GM19240 (cell line): ENCODE data around the gene PTPN9.
A peak's percentile ranks its signal among the peaks of the same experiment; 100 is the strongest.
"Not testable (repeated sequence)": the region's sequence is repeated elsewhere in the genome, so short reads cannot be mapped to it uniquely, and the experiment has no call there.

Source experiments
- DNase-seq: peaks from one replicate; pipeline ENCODE4 v3.0.0; 2011; ENCODE audit warnings: low spot score; ENCODE audit not compliant: insufficient read length

The PTPN9 gene

DNA sequence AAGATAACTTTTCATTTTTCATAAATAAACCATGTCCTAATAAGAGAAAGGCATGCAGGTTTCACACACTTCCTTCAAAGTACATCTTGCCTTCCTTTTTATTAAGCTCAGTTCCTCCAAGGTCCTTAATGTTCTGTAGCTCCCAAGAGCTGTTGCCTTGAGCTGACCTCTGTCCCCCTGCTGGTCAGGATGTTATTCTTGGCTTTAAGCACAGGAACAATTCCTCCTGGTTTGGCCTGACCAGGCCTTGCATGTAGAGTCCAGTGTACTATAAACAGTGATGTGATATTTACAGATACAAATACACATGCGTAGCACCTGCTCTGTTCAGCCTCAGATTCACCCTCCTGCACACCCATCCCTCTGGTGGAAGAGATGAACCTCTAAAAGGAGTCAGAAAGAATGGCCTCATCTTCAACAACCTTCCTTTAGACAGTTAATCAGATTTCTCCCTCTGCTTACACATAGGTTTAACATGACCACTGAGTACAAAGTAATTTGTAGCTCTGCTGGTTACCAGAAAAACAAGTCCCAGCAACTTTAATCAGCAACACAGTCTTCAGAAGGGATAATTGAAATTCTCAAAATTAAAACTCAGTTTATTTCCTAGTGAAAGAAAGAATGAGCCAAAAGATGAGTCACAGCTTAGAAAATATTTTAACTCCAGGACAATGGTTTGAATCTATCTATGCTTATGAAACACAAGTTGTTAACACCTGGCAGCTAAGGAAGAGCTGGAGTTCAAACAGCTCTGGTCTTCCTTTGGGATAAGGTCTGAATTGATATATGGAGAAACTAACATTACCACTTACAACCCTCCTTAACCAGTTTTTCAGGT lies 46.5 kb downstream of the PTPN9 start:
- no peak for DNase-seq

DNA sequence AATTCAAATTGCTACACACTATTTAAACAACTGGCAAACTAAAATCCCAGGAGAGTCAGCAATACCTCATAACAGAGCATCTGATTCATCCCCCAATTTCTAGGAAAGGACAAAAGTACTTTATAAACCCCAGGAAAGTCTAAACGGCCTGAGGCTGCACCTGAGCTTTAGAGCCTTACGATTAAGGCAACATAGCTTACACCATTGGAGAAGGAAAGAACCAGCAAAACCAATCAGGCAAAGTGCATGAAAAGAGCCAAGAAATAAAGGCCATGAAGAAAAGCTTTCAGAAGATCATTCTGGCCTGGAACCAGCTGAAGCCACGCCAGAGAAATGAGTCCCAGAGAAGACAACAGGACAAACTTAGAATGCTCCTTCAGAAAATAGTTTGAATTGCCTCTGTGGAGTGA lies 48.1 kb downstream of the PTPN9 start:
- DNase-seq, result no peak

DNA sequence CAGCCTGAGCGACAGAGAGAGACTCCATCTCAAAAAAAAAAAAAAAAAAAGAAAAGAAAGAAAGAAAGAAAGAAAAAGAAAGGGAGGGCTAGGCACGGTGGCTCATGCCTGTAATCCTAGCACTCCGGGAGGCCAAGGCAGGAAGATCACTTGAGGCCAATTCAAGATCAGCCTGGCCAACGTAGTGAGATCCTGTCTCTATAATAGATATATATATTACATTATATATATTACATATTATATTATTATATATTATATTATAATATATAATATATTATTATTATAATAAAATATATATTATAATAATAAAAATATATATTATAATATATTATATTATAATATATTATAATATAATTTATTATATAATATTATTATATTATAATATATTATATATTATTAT lies 48.9 kb downstream of the PTPN9 start:
- DNase-seq, result no peak

DNA sequence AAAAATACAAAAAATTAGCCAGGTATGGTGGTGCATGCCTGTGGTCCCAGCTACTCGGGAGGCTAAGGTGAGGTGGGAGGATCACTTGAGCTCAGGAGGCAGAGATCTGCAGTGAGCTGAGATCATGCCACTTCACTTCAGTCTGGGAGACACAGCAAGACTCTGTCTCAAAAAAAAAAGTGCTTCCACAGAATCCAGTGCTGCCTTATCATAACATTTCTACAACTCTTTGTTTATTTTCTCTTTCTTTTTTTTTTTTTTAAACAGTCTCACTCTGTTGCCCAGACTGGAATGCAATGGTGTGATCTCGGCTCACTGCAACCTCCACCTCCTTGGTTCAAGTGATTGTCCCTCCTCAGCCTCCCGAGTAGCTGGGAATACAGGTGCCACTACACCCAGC lies 53.4 kb downstream of the PTPN9 start:
- DNase-seq, result not testable (repeated sequence)

DNA sequence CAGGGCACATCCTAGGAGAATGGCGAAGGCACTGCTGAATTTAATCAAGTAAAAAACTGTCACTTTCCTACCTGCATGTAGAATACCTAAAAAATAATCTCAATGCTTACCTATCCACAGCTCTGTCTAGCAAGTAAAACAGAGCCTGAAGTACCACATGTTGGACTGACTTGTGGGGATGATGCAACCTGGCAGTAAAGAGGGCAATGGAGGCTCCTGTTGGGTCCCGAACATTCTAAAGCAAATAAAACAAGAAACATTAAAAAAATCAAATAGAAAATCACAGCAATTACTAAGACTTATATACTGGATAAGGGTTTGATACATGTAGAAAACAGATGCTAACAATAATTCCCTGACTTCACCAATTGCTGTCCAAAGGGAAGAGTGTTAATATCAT lies 56.1 kb downstream of the PTPN9 start:
- DNase-seq, result no peak

DNA sequence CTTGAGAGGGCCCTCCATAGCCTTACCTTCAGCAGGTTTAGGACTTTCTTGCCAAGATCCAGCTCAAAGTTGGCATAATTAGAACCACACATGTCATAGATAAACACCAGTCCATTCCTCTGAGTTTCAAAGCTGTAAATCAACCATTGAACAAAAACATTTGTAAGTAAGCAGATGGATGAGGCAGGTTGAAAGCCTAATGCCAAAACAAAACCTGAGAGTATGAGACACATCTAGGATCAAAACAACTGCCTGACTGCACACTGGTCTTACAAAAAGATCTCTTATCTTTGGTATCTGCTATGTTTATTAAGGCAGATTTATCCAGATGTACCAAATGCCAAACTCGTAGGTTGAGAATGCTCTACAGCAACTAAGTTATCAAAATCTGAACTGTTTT lies 61.9 kb downstream of the PTPN9 start:
- no peak for DNase-seq

DNA sequence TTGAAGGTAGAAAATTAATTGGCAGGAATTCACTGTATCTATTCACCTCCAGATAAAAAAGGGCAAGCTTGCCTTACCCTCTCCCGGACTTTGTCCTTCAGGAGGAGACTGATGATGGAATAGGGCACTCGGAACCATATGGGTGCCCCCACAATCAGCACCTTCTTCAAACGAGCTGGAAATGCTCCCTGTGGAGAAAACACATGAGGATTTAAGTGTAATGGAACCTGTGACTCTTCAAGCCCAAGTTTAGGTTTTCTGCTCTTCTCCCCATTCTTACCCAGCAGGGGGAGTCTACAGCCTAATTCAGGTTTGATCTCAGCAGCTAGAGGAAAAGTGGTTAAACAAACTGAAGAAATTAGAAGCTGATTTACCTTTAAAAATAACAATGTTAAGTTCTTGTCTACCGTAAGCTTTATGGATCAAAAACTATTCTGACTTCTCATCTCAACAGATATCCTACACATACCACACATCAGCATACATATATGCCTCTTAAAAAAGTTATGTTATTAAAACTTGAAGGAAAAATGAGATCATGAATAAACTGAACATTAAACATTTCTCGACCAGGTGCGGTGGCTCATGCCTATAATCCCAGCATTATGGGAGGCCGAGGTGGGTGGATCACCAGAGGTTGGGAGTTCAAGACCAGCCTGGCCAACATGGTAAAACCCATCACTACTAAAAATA lies 70.1 kb downstream of the PTPN9 start:
- DNase-seq, result no peak

DNA sequence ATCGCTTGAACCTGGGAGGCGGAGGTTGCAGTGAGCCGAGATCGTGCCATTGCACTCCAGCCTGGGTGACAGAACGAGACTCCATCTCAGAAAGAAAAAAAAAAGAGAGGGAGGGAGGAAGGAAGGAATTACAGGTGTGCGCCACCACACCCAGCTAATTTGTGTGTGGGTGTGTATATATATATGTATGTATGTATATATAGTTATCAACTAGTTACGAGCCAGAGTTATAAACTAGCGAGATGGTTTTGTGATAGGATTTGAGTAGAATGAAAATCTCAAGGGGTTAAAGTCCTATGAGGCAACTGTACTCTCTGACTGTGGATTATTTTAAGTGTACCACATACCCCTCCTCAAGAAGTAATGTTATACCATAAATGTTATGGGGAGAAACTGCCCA lies 76.8 kb downstream of the PTPN9 start:
- DNase-seq, result no peak

DNA sequence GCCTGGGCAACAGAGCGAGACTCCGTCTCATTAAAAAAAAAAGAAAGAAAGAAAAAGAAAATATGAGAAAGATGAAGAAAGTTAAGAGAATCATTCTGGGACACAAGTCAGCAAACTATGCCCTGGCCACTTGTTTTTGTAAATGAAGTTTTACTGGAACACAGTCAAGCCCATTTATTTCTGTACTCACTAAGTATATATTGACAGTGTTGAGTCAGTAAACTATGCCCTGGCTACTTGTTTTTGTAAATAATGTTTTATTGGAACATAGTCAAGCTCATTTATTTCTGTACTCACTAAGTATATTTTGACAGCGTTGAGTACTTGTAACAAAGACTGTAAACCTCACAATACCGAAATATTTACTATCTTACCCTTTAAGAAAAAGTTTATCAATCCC lies 85.4 kb downstream of the PTPN9 start:
- DNase-seq, result no peak

DNA sequence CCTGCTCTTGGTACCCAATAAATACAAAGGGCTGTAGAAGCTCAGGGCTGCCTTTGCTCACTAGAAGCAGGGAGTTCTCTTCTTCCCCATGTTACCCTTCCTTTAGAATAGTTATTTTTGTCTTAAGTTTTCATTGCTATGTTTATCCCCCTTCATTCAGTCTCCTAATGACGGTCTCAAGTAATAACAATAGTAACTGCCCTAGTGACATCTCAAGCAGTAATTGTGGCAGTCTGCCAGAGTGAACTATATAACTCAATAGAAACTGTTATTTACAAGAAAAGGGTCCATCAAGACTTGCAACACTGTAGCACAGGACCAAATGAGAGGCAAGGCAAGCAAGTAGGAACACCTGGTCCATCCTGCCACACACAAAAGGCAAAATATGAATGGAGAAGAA lies 95.2 kb downstream of the PTPN9 start:
- DNase-seq, result no peak

DNA sequence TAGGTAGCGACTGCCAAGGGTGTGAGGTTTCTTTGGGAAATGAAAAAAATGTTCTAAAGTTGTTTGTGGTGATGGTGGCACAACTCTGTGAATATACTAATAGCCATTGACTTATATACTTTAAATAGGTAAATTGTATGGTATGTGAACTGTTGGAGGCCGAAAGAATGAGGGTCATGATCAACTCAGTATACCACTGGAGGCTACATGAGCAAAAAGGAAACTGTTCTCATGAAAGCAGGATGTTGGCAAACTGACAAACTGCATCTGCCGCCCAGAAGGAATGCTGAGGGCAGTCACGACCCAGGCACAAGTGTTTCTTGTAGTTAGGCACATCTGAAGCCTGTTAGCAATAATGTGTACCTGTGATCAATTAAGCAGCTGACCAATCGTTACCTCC lies 95.6 kb downstream of the PTPN9 start:
- DNase-seq, result not testable (repeated sequence)

DNA sequence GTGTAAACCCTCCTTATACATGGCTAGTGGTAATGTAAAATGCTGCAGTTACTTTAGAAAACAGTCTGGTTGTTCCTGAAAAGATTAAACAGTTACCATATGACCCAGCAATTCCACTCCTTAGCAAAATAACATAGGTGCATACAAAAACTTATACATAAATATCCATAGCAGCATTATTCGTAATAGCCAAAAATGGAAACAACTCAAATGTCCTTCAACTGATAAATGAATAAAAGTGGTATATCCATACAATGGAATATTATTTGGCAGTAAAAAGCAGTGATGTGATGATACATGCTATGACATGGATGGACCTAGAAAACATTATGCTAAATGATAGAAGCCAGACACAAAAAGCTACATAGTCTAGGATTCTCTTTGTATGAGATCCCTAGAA lies 96.0 kb downstream of the PTPN9 start:
- no peak for DNase-seq

DNA sequence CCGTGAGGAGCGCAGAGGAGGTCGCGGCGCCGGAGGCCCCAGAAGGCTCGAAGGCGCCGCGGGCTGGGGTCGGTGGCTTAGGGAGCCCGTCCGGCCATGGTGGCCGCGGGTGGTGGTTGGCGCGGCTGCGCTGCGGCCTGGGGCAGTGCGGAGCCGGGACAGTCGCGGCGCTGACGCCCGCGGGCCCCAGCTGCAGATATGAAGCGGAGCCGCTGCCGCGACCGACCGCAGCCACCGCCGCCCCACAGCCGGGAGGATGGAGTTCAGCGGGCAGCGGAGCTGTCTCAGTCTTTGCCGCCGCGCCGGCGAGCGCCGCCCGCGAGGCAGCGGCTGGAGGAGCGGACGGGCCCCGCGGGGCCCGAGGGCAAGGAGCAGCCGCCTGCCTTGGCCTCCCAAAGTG lies 98.7 kb downstream of the PTPN9 start:
- not testable (repeated sequence) for DNase-seq

DNA sequence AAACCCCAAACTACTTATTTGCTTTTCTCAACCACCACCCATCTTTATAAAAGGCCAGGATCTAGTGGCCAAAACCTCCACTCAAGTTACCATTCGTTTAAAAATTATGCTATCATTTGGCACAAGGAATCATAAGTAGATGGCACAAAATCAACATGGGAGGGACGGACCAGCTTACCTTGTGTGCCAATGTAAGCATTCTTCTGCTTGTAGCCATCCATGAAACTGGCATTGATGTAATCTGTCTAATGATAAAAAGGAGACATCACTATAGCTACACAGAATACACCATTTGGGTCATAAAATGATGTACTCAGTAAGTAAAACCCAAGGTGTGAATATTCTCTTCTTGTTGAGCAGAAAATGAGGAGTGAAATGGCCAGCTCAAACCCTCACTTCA lies 99.4 kb downstream of the PTPN9 start:
- DNase-seq, result no peak

DNA sequence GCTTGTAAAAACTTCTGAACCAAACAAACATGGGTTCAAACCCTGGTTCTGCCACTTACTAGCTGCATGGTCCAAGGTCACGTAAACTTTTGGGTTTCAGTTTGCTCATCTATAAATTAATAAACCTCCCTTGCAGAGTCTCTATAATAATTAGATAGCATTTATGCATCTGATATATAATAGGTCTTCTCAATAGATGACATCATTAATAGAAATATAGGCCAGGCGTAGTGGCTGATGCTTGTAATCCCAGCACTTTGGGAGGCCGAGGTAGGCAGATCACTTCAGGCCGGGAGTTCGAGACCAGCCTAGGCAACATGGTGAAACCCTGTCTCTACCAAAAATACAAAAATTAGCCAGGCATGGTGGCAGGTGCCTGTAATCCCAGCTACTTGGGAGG lies 102.0 kb downstream of the PTPN9 start:
- not testable (repeated sequence) for DNase-seq

DNA sequence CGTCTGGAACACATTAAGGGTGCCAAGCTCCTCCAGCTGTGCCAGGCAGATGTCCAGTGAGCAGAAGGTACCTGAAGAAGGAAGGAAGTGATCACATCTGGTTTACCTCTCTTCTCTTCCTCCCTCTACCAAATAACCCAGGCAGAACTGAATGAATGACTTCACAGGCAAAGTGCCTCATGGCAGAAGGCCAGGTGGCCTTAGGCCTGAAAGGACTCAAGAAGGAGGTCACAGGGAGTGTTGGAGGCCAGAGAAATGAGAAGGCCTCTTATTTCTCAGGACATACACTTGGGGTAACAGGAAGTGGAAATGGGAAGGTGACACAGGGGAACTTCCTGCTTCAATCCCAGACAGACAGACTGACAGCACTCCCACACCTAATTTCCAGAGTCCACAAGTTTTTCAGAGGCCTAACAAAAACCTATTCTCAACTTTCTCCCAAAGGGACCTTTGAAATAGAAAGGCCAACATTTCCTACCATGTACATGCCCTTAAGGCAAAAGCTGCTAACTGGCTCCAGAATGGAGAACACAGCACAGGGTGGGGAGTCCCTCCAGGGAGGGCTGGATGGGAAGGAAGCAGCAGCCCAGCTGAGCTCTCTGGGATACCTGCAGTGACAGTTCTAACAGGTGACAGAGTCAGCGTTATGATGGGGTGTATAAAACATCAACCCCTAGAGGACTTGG lies 110.1 kb downstream of the PTPN9 start:
- no peak for DNase-seq

DNA sequence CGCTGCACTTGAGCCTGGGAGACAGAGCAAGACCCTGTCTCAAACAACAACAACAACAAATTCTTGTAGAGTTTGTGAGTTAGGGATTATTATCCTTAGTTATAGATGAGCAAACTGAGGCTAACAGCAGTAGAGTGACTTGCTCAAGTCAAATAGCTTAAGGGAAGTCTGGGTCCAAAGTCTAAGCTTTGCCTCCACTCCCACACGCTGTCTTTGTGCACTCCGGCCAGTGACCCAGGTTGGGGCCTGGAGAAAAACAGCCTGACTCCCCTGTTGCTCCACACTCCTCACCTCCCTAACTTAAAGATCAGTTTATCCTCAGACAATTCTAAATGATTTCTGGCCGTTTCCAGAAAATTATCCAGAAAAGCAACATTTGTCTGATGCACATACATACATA lies 118.5 kb downstream of the PTPN9 start:
- no peak for DNase-seq

DNA sequence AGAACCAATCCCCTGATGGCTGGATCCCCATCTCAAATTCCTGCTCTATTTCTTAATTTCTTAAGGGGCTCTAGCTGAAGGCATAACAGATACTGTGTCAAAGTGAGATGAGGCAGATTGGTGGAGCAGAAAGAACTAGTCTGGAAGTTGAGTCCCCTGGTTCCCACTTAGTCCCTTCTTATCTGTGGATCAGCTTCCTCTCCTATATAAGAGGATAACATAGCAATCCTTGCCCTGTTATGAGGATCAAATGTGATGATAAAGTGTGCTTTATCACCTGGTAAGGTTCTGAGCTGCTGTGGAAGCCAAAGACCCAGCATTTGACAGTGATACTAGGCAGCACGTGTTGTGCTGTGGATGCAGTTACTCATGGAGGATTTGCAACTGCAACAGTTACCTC lies 119.5 kb downstream of the PTPN9 start:
- DNase-seq, result no peak

DNA sequence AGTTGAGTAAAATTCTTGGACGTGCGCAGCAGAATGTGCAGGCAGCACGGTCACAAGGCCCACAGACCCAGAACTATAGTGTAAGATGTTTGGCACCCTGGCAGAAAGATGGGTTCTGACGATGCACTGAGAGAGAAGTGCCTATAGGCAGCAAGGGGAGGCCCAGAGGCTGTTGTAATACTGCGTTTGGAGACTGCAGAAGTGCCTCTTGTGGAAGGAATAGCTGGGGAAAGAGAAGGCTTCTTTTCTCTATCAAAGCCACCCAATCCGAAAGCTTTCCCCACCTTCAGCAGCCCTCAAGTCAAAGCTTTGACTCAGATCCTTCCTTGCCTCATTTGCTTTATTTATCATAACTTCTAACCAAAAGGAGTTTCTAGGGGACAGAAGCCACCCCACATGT lies 122.4 kb downstream of the PTPN9 start:
- DNase-seq, result no peak

DNA sequence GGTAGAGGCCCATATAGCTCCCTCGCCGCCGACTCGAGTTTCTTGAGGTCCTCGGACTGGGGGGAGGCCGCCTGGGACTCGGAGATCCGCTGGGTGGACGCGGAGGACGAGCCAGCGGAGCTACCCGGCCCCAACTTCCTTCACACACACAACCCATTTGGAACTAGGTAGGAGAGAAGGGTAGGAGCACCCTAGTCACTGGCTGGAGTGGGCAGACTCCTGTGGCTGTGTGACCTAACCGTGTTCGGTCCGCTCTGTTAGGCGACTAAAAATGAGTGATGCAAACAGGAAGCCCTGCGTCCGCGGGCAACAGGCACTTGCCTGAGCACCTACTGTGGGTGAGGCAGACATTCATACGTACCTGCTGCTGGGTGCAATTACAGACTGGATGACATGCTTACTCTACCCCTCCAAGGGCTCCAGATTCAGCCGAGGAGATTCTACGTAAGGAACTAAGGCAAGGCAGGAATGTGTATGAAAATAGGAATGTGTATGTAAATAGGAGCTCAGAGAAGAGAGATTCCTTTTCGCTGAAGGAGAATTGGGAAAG lies 123.1 kb downstream of the PTPN9 start:
- DNase-seq, result no peak

DNA sequence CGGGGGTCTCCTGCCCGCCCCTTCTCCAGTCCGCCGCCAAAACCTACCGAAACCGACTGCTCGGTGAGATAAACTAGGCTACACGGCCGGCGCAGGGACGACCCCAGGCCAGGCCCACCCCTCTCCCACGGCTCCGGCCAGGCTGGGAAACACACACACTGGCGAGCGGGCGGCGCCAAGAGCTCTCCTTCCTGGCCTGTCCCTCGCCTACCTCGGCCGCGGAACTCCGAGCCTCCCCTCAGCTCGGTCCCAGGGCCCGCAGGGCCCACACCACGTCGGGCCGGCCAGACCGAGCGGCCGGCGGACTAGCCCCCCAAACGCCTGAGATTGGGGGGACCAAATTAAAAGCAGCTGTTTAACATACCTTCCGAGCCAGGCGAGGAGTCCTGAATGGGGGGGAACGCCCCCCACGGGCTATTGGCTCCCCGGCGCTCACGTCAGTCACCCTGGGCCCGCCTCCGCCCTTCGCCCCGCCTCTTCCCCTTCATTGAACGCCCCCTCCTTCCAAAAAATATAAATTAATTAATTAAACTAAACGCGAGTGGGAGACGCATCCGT lies 123.6 kb downstream of the PTPN9 start:
- DNase-seq, result peak; percentile 84
